IMR-90 (cell line): ENCODE results near the gene C14orf93. TPM values are rescaled to one million over a fixed set of nuclear protein-coding genes. Genes with fewer than 3 reads are reported as not detected.

Source experiments
- ATAC-seq: fragments of 200-7000 bp; cut with Tn5 transposase; 2 replicates; pipeline ENCODE4 v1.9.1; 2020; ENCODE audit warnings: low read depth, mild to moderate bottlenecking, moderate library complexity
- BruUV-seq: library from RNA; stranded (reverse); fragments of 400-500 nt; replicated peaks from 2 replicates; lab custom pipeline; 2021; lab: Mats Ljungman, UMichigan
- CTCF ChIA-PET: fragments of 300-600 bp; formaldehyde crosslinking; extraction: SDS; loops from one replicate; lab custom pipeline; 2021; ENCODE audit warnings: antibody characterized with exemption; lab: Yijun Ruan, JAX
- POLR2A ChIA-PET: fragments of 300-600 bp; sonication (Branson Sonifier 250); formaldehyde crosslinking; loops from one replicate; lab custom pipeline; 2022; ENCODE audit warnings: antibody characterized with exemption; ENCODE audit not compliant: unreplicated experiment; lab: Charles Lee
- DNase-seq: peaks from one replicate; pipeline ENCODE4 v3.0.0; 2013
- H2AFZ ChIP-seq: replicated peaks from 2 replicates; pipeline ENCODE3; 2013; ENCODE audit warnings: low read length, mild to moderate bottlenecking; ENCODE audit not compliant: poor library complexity
- H2AK5ac ChIP-seq: 2 replicates; pipeline ENCODE4 v1.6.1; 2013; ENCODE audit warnings: low read depth, low read length, inconsistent platforms
- H2AK9ac ChIP-seq: replicated peaks from 2 replicates; pipeline ENCODE3; 2013; ENCODE audit warnings: mild to moderate bottlenecking, low read depth, low read length, moderate library complexity; ENCODE audit not compliant: poor library complexity
- H2BK120ac ChIP-seq: 2 replicates; pipeline ENCODE4 v1.6.1; 2013; ENCODE audit warnings: low read depth, low read length, inconsistent platforms
- H2BK15ac ChIP-seq: 3 replicates; pipeline ENCODE4 v1.6.1; 2013; ENCODE audit warnings: low read depth, low read length, inconsistent platforms
- H2BK20ac ChIP-seq: 2 replicates; pipeline ENCODE4 v1.6.1; 2013; ENCODE audit warnings: low read depth, mild to moderate bottlenecking, inconsistent platforms, low read length, moderate library complexity
- H2BK5ac ChIP-seq: 2 replicates; pipeline ENCODE4 v1.6.1; 2013; ENCODE audit warnings: mild to moderate bottlenecking, low read depth, low read length, inconsistent platforms; ENCODE audit not compliant: poor library complexity, severe bottlenecking
- H3K14ac ChIP-seq: replicated peaks from 2 replicates; pipeline ENCODE4 v1.6.1; 2013; ENCODE audit warnings: low read depth, low read length, inconsistent platforms
- H3K18ac ChIP-seq: 2 replicates; pipeline ENCODE4 v1.6.1; 2013; ENCODE audit warnings: low read depth, low read length, control low read depth
- H3K23ac ChIP-seq: 2 replicates; pipeline ENCODE4 v1.6.1; 2013; ENCODE audit warnings: low read depth, low read length, inconsistent platforms
- H3K27ac ChIP-seq: 2 replicates; pipeline ENCODE4 v1.5.1; 2013; ENCODE audit warnings: mild to moderate bottlenecking, control low read depth, low read length; ENCODE audit not compliant: insufficient read depth
- H3K27me3 ChIP-seq: 2 replicates; pipeline ENCODE4 v1.6.1; 2013; ENCODE audit warnings: low read length; ENCODE audit not compliant: control insufficient read depth, insufficient read depth
- H3K36me3 ChIP-seq: 2 replicates; pipeline ENCODE4 v1.6.1; 2013; ENCODE audit warnings: low read length, mixed read lengths; ENCODE audit not compliant: control insufficient read depth, insufficient read depth
- H3K4ac ChIP-seq: 2 replicates; pipeline ENCODE4 v1.6.1; 2013; ENCODE audit warnings: low read depth, low read length, inconsistent platforms
- H3K4me1 ChIP-seq: 2 replicates; pipeline ENCODE4 v1.6.1; 2013; ENCODE audit warnings: low read length, mixed read lengths; ENCODE audit not compliant: control insufficient read depth, insufficient read depth
- H3K4me2 ChIP-seq: 2 replicates; pipeline ENCODE4 v1.6.1; 2013; ENCODE audit warnings: low read depth, mild to moderate bottlenecking, control low read depth, low read length, moderate library complexity
- H3K4me3 ChIP-seq: 2 replicates; pipeline ENCODE4 v1.5.1; 2013; ENCODE audit warnings: low read depth, mild to moderate bottlenecking, control low read depth, low read length, moderate library complexity; ENCODE audit not compliant: insufficient read depth
- H3K56ac ChIP-seq: 2 replicates; pipeline ENCODE4 v1.6.1; 2013; ENCODE audit warnings: low read length, inconsistent platforms; ENCODE audit not compliant: insufficient read depth; ENCODE audit errors: extremely low read depth
- H3K79me1 ChIP-seq, 2 experiments: 2 replicates each; pipeline ENCODE4 v1.6.1; 2013; ENCODE audit warnings: low read length in 2 of 2, inconsistent platforms in 1 of 2, low read depth in 1 of 2
- H3K9ac ChIP-seq: 2 replicates; pipeline ENCODE4 v1.6.1; 2013; ENCODE audit warnings: low read depth, low read length, control low read depth
- H3K9me1 ChIP-seq: 2 replicates; pipeline ENCODE4 v1.6.1; 2013; ENCODE audit warnings: low read length, inconsistent platforms; ENCODE audit not compliant: insufficient read depth
- H3K9me3 ChIP-seq: 2 replicates; pipeline ENCODE4 v1.6.1; 2013; ENCODE audit warnings: low read length; ENCODE audit not compliant: control insufficient read depth, insufficient read depth
- H4K20me1 ChIP-seq: 2 replicates; pipeline ENCODE4 v1.6.1; 2013; ENCODE audit warnings: low read length, inconsistent platforms; ENCODE audit not compliant: insufficient read depth
- H4K5ac ChIP-seq: 2 replicates; pipeline ENCODE4 v1.6.1; 2013; ENCODE audit warnings: mild to moderate bottlenecking, low read depth, low read length, control low read depth
- H4K8ac ChIP-seq, 2 experiments: 2 replicates each; pipeline ENCODE4 v1.6.1; 2013; ENCODE audit warnings: low read depth in 2 of 2, low read length in 2 of 2, control low read depth in 1 of 2, inconsistent platforms in 1 of 2
- H4K91ac ChIP-seq: 2 replicates; pipeline ENCODE4 v1.6.1; 2013; ENCODE audit warnings: low read depth, low read length, inconsistent platforms; ENCODE audit not compliant: insufficient read depth
- BHLHE40 ChIP-seq: fragments of 150-350 bp; IDR thresholded peaks from 2 replicates; pipeline ENCODE4 v1.6.1; 2016; ENCODE audit warnings: mild to moderate bottlenecking, low read depth, low read length
- CEBPB ChIP-seq: IDR thresholded peaks from 2 replicates; pipeline ENCODE4 v1.6.1; 2012; ENCODE audit warnings: low read depth, low read length, improper control_type of control experiment
- CTCF ChIP-seq: conservative IDR thresholded peaks from 2 replicates; pipeline ENCODE4 v1.5.1; 2012; ENCODE audit warnings: mild to moderate bottlenecking, low read depth, low read length, improper control_type of control experiment
- ELK1 ChIP-seq: fragments of 150-350 bp; IDR thresholded peaks from 2 replicates; pipeline ENCODE4 v1.6.1; 2016; ENCODE audit warnings: low read depth, mild to moderate bottlenecking, low read length, moderate library complexity, borderline replicate concordance
- FOS ChIP-seq: fragments of 150-350 bp; IDR thresholded peaks from 2 replicates; pipeline ENCODE4 v1.6.1; 2016; ENCODE audit warnings: low read depth, low read length
- MAZ ChIP-seq: IDR thresholded peaks from 2 replicates; pipeline ENCODE4 v1.6.1; 2012; ENCODE audit warnings: low read depth, mild to moderate bottlenecking, low read length, improper control_type of control experiment, moderate library complexity, borderline replicate concordance
- MXI1 ChIP-seq: IDR thresholded peaks from 2 replicates; pipeline ENCODE4 v1.6.1; 2012; ENCODE audit warnings: low read depth, mild to moderate bottlenecking, low read length, moderate library complexity, borderline replicate concordance
- NFE2L2 ChIP-seq: fragments of 150-350 bp; IDR thresholded peaks from 2 replicates; pipeline ENCODE4 v1.6.1; 2016; ENCODE audit warnings: low read depth, mild to moderate bottlenecking, low read length
- POLR2A ChIP-seq: IDR thresholded peaks from 2 replicates; pipeline ENCODE4 v1.6.1; 2012; ENCODE audit warnings: mild to moderate bottlenecking, low read depth, low read length
- RAD21 ChIP-seq: IDR thresholded peaks from 2 replicates; pipeline ENCODE4 v1.6.1; 2012; ENCODE audit warnings: low read length, improper control_type of control experiment
- RCOR1 ChIP-seq: IDR thresholded peaks from 2 replicates; pipeline ENCODE4 v1.6.1; 2012; ENCODE audit warnings: mild to moderate bottlenecking, low read length, improper control_type of control experiment; ENCODE audit not compliant: insufficient replicate concordance
- RFX5 ChIP-seq: IDR thresholded peaks from 2 replicates; pipeline ENCODE4 v1.8.0; 2012; ENCODE audit warnings: low read depth, mild to moderate bottlenecking, low read length, moderate library complexity
- SMC3 ChIP-seq: fragments of 150-350 bp; IDR thresholded peaks from 2 replicates; pipeline ENCODE4 v1.6.1; 2016; ENCODE audit warnings: low read depth, mild to moderate bottlenecking, antibody characterized with exemption, low read length, moderate library complexity
- USF2 ChIP-seq: fragments of 150-350 bp; IDR thresholded peaks from 2 replicates; pipeline ENCODE4 v1.6.1; 2017; ENCODE audit warnings: mild to moderate bottlenecking, antibody characterized with exemption, low read length, low read depth
- WGBS, 2 experiments: methylation state at CpG; one replicate each; pipeline versions ENCODE4 v1.1.5 to v1.1.7; 2013; ENCODE audit warnings: missing lambda C conversion rate in 2 of 2; ENCODE audit not compliant: insufficient read length in 1 of 2; ENCODE audit errors: extremely low coverage in 2 of 2; 5-methylcytosine and 5-hydroxymethylcytosine counted together
- dilution Hi-C: fragments of 300-500 bp; cut with HindIII; formaldehyde crosslinking; loops from one replicate; pipeline ENCODE4 v1.14.3; 2018; ENCODE audit warnings: low sequenced_read_pairs; ENCODE audit not compliant: unreplicated experiment
- in situ Hi-C: fragments of 300-500 bp; cut with MboI; formaldehyde crosslinking; loops from 3 replicates; pipeline ENCODE4 v1.14.3; 2019; ENCODE audit warnings: low sequenced_read_pairs, inconsistent platforms, mixed read lengths
- intact Hi-C: fragments of 100-400 bp; cut with micrococcal nuclease; formaldehyde crosslinking; loops from 2 replicates; pipeline ENCODE4 v1.10.0; 2022
- polyA plus RNA-seq, 3 experiments: library from polyadenylated mRNA; depleted of rRNA; stranded (reverse); fragments of >200 nt; gene quantifications; 2 replicates each; pipeline ENCODE4 v1.2.3, GENCODE V29; 2012; ENCODE audit warnings: low replicate concordance in 1 of 3
- total RNA-seq: library from RNA; depleted of rRNA; stranded (reverse); fragments of >200 nt; gene quantifications from 2 replicates; pipeline ENCODE4 v1.2.3, GENCODE V29; 2012

Gene C14orf93
- total and polyA plus RNA-seq, 2 of the 4 experiments (the other 2 are of a cell fraction) = 5.4 to 5.7 TPM

GRCh38 chr14:23045419-23046357, 35.7 kb upstream of the C14orf93 start:
- peaks cover 12% of the 10 kb centered on the region for H3K9me1 ChIP-seq
- intact Hi-C loops = no loop called here
- H3K23ac ChIP-seq = no peak overlapping the region
- H3K56ac ChIP-seq = no peak overlapping the region
- no peak overlapping the region for H4K8ac ChIP-seq
- H4K5ac ChIP-seq = no peak overlapping the region
- no peak overlapping the region for H3K4ac ChIP-seq
- H4K91ac ChIP-seq = no peak overlapping the region
- no peak overlapping the region for H2BK20ac ChIP-seq
- H2AK5ac ChIP-seq = peak overlapping the region; percentile 8
- no TSS peak for BruUV-seq
- peak overlapping the region; percentile 33 for H2AK9ac ChIP-seq
- no peak overlapping the region for H3K27ac ChIP-seq
- in situ Hi-C loops = no loop called here
- no peak overlapping the region for H3K4me2 ChIP-seq
- dilution Hi-C loops = no loop called here
- H3K14ac ChIP-seq = no peak overlapping the region
- H3K36me3 ChIP-seq = no peaks in the 10 kb centered on the region
- no peak overlapping the region for H3K4me3 ChIP-seq
- no peak overlapping the region for H2BK5ac ChIP-seq
- no peaks in the 10 kb centered on the region for H4K20me1 ChIP-seq
- H2BK120ac ChIP-seq = no peak overlapping the region
- no peaks in the 10 kb centered on the region for H3K27me3 ChIP-seq
- H2BK15ac ChIP-seq = no peak overlapping the region
- H3K9me3 ChIP-seq = no peaks in the 10 kb centered on the region
- H3K4me1 ChIP-seq = peaks cover 7% of the 10 kb centered on the region
- DNase-seq (no peak), ATAC-seq (no peak; the same call in 1 of the 2 replicates)
- POLR2A ChIA-PET = no interaction called here
- CTCF ChIA-PET = interaction anchor here (0.9 kb wide), 1 partner anchor 12 kb away, joined by 3 read pairs; no protein-coding TSS in a partner anchor
- H2AFZ ChIP-seq = peak overlapping the region; percentile 63
- H3K18ac ChIP-seq = no peak overlapping the region
- no peak overlapping the region for H3K9ac ChIP-seq
- H3K79me1 ChIP-seq = no peaks in the 10 kb centered on the region
- WGBS, 2 experiments = 80% methylated on average over 5 of the region's 13 CpGs; no CpG with 5 or more reads in 1 of the 2 experiments
- no peak for TF ChIP-seq CTCF
- TF ChIP-seq BHLHE40 = no peak
- TF ChIP-seq MAZ = no peak
- TF ChIP-seq POLR2A = no peak
- no peak for TF ChIP-seq RAD21
- no peak for TF ChIP-seq MXI1
- TF ChIP-seq RCOR1 = no peak
- no peak for TF ChIP-seq ELK1
- no peak for TF ChIP-seq RFX5
- TF ChIP-seq CEBPB = no peak
- no peak for TF ChIP-seq NFE2L2
- TF ChIP-seq FOS = no peak
- TF ChIP-seq SMC3 = no peak
- no peak for TF ChIP-seq USF2
